LNCaP clone FGC (cell line): ENCODE measurements around the gene KPNB1.
"Not testable (repeated sequence)": the region's sequence is repeated elsewhere in the genome, so short reads cannot be mapped to it uniquely, and the experiment has no call there.

ENCODE experiments used
- DNase-seq: peaks from one replicate; pipeline ENCODE4 v3.0.0-alpha.2; 2011; ENCODE audit warnings: low read depth
- H3K4me3 ChIP-seq: 2 replicates; pipeline ENCODE4 v1.5.1; 2011; ENCODE audit warnings: mild to moderate bottlenecking, low read depth, low read length, control low read depth
- TF ChIP-seq, protein P1 (sequence below): IDR thresholded peaks from 2 replicates; pipeline ENCODE4 v1.5.1; 2012; ENCODE audit warnings: mild to moderate bottlenecking; ENCODE audit not compliant: control insufficient read depth, insufficient read depth; ENCODE audit errors: extremely low read depth

KPNB1 gene

GRCh38 chr17:47675380-47676198 is 25.9 kb downstream of the KPNB1 start:
- TF ChIP-seq, protein P1, sequence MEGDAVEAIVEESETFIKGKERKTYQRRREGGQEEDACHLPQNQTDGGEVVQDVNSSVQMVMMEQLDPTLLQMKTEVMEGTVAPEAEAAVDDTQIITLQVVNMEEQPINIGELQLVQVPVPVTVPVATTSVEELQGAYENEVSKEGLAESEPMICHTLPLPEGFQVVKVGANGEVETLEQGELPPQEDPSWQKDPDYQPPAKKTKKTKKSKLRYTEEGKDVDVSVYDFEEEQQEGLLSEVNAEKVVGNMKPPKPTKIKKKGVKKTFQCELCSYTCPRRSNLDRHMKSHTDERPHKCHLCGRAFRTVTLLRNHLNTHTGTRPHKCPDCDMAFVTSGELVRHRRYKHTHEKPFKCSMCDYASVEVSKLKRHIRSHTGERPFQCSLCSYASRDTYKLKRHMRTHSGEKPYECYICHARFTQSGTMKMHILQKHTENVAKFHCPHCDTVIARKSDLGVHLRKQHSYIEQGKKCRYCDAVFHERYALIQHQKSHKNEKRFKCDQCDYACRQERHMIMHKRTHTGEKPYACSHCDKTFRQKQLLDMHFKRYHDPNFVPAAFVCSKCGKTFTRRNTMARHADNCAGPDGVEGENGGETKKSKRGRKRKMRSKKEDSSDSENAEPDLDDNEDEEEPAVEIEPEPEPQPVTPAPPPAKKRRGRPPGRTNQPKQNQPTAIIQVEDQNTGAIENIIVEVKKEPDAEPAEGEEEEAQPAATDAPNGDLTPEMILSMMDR: no peak
- no peak for DNase-seq
- H3K4me3 ChIP-seq: peak overlapping the region; percentile 14; the same call in 1 of the 2 replicates

- no peak for DNase-seq
- TF ChIP-seq, protein P1: no peak
- peak overlapping the region; percentile 14; the same call in 1 of the 2 replicates for H3K4me3 ChIP-seq
Measured at GRCh38 chr17:47676199-47676472, 26.4 kb downstream of the KPNB1 start.

- TF ChIP-seq, protein P1: no peak
- peak overlapping the region; percentile 14; the same call in 1 of the 2 replicates for H3K4me3 ChIP-seq
- peak; percentile 92 for DNase-seq
Measured at GRCh38 chr17:47676510-47677165, 26.9 kb downstream of the KPNB1 start.

DNA sequence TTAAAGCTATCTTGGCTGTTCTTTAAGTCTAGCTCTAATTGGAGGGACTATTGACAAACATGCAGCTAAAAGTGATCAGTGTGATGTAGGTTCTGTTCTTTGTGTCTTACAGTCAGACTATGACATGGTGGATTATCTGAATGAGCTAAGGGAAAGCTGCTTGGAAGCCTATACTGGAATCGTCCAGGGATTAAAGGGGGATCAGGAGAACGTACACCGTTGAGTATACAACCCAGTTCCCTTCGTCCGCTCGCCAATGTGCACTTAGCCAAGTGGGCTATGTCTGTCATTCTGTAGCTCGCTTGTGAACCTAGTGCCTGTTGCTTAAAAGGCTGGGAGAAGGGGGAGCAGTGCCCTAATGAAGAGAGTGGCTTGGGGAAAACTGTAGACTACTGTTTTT is 28.5 kb downstream of the KPNB1 start:
- no peak overlapping the region for H3K4me3 ChIP-seq
- DNase-seq: no peak
- TF ChIP-seq, protein P1: no peak

- DNase-seq: no peak
- TF ChIP-seq, protein P1: no peak
- no peak overlapping the region for H3K4me3 ChIP-seq
Measured at GRCh38 chr17:47682138-47682537, 32.4 kb downstream of the KPNB1 start.

DNA sequence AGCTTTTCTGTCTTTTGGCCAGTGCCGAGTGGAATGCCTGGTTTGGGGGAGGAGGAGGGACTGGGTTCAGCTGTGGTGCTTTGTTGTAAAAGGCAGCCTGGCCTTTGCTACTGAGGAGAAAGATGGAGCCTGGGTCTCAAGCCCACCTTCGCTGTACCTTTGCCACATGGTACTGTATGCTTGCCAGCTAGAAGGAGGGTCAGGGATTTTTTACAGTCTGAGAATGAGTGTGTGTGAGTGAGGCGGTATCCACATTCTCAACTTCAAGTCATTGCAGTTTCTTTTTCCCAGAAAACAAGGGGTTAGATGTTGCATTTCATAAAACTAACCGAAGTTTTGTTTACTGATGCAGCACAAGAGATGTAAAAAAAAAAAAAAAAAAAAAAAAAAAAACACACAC is 33.0 kb downstream of the KPNB1 start:
- not testable (repeated sequence) for DNase-seq, H3K4me3 ChIP-seq

GRCh38 chr17:47684025-47684424 is 34.3 kb downstream of the KPNB1 start:
- TF ChIP-seq, protein P1: no peak
- DNase-seq: no peak
- no peak overlapping the region for H3K4me3 ChIP-seq
